Cardiac fibroblast (primary cell): ENCODE results near the gene STK24.

Source experiments
- DNase-seq, 2 donors: peaks; one replicate each; pipeline versions ENCODE4 v3.0.0 to v3.0.0-alpha.2; 2010; ENCODE audit warnings: low read depth in 2 of 2
- H3K4me3 ChIP-seq, 2 donors: replicated peaks in 1 of 2; 1 replicate in 1 of 2; 2 replicates in 1 of 2; pipeline ENCODE4 v1.5.1; 2011; ENCODE audit warnings: low read depth in 2 of 2, low read length in 2 of 2, mild to moderate bottlenecking in 2 of 2, moderate library complexity in 1 of 2
- CTCF ChIP-seq: IDR thresholded peaks from one replicate; pipeline ENCODE4 v1.5.1; 2011; ENCODE audit warnings: low read depth, mild to moderate bottlenecking, low read length, inconsistent platforms

STK24 gene

GRCh38 chr13:98482476-98483444 is 94.1 kb downstream of the STK24 start:
- no peak overlapping the region for H3K4me3 ChIP-seq
- DNase-seq, result peak; percentile 76 to 85
- TF ChIP-seq CTCF, result no peak

GRCh38 chr13:98480915-98481877 is 95.7 kb downstream of the STK24 start:
- DNase-seq, result peak; percentile 26 to 58
- TF ChIP-seq CTCF, result no peak
- no peak overlapping the region for H3K4me3 ChIP-seq

GRCh38 chr13:98479496-98480003 is 97.4 kb downstream of the STK24 start:
- no peak for TF ChIP-seq CTCF
- no peak for DNase-seq
- no peak overlapping the region for H3K4me3 ChIP-seq

GRCh38 chr13:98478189-98479129 is 98.4 kb downstream of the STK24 start:
- H3K4me3 ChIP-seq, result no peak overlapping the region
- DNase-seq, result peak in 1 of 2 donors; percentile 52
- no peak for TF ChIP-seq CTCF

DNA sequence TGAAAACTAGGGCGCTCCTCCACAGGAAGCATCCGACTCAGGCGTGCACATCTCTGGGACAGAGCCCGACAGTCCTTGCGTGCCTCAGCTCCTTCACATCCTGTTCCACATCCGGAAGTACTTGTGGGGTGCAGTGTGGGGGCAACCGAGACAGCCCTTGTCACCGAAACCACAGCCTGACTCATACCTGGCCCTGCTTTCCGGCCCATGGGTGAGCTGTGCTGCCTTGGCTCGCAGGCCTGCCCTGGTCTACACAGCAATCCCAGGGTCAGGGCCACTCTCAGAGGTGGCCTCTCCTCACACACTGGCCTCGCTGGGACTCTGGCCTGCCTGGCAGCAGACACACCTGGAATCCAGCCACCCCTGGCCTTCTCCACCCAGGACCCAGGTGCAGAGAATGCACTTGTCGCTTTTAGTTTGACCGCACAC is 100.4 kb downstream of the STK24 start:
- no peak for TF ChIP-seq CTCF
- DNase-seq, result peak; percentile 79 to 93
- H3K4me3 ChIP-seq, result peak overlapping the region in 1 of 2 donors; percentile 4
